Testis (tissue), 2 donors: ENCODE results near the gene ASAP2.

ENCODE experiments used
- POLR2A ChIP-seq: fragments of 450-650 bp; IDR thresholded peaks from one replicate; pipeline ENCODE4 v1.6.1; 2017; ENCODE audit warnings: antibody characterized with exemption, mild to moderate bottlenecking, moderate library complexity
- TF ChIP-seq, protein P1 (sequence below), 3 experiments: fragments of 450-650 bp in 2 of 3; fragments of 200-600 bp in 1 of 3; sonication (generic) in 1 of 3; IDR thresholded peaks; one replicate each; pipeline ENCODE4 v1.5.1; 2016 to 2019; ENCODE audit warnings: antibody characterized with exemption in 3 of 3, mild to moderate bottlenecking in 2 of 3, moderate library complexity in 1 of 3

DNA sequence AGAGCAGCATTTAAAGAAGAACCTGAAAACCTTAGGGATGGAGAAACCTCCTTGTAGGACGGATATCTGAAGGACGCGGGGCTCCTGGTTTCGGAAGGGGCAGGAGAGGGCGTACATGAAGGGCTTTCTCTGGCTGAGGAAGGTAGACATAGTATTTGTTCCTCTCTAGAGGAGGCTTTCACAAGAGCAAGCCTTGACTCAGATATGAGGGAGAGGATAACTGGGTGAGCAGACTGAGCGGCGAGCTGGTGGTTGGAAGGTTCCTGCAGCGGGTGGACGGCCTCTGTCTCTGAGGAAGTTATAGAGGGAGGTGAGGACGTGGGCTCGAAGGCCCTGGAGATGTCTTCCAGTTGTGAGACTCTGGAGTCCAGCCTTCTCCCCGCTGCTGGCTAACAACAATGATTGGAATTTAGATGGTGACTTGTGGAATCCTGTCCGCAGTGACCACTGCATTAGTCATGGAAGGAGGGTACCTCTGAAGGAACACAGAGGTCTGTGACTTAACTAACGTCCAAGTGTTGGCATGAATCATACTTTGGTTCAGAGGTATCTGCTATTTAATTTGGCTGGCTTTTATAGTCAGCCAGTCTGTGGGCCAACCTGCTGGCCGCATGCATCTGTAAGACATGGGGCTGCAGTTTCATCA is 80.9 kb downstream of the ASAP2 start:
- no peak for TF ChIP-seq POLR2A
- TF ChIP-seq, protein P1, sequence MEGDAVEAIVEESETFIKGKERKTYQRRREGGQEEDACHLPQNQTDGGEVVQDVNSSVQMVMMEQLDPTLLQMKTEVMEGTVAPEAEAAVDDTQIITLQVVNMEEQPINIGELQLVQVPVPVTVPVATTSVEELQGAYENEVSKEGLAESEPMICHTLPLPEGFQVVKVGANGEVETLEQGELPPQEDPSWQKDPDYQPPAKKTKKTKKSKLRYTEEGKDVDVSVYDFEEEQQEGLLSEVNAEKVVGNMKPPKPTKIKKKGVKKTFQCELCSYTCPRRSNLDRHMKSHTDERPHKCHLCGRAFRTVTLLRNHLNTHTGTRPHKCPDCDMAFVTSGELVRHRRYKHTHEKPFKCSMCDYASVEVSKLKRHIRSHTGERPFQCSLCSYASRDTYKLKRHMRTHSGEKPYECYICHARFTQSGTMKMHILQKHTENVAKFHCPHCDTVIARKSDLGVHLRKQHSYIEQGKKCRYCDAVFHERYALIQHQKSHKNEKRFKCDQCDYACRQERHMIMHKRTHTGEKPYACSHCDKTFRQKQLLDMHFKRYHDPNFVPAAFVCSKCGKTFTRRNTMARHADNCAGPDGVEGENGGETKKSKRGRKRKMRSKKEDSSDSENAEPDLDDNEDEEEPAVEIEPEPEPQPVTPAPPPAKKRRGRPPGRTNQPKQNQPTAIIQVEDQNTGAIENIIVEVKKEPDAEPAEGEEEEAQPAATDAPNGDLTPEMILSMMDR (IDR thresholded peaks at IDR 0.05): no peak
